Measurements from ENCODE around the gene TMPRSS2. TPM values are rescaled to one million over a fixed set of nuclear protein-coding genes. Genes with fewer than 3 reads are reported as not detected.

Gene TMPRSS2
- total and polyA plus RNA-seq, 2 of the 13 experiments (the other 11 are each of a cell fraction or from before 2014, with no cell fraction given), result 1.7 to 1.8 TPM

GRCh38 chr21:41497008-41497407, 10.9 kb downstream of the TMPRSS2 start:
- peak overlapping the region; percentile 71 for H3K4me2 ChIP-seq (ENCODE audit: low read depth, low read length)
- BruUV-seq (replicated peaks), result no TSS peak
- no peaks in the 10 kb centered on the region for H3K9me3 ChIP-seq (ENCODE audit: low read length)
- H3K27ac ChIP-seq (ENCODE audit: extremely low read length, insufficient read depth, low read length), result peak overlapping the region; percentile 32
- H3K4me3 ChIP-seq (replicated peaks in 1 of 3; ENCODE audit: insufficient read depth in 1 of 3, low read depth in 2 of 3, low read length in 3 of 3), result no peak overlapping the region
- ATAC-seq, result peak; percentile 84
- H4K20me1 ChIP-seq (ENCODE audit: insufficient read depth, low read length), result no peaks in the 10 kb centered on the region
- H3K9ac ChIP-seq (ENCODE audit: insufficient read depth, low read depth, low read length), result no peak overlapping the region
- CTCF ChIA-PET (ENCODE audit: low intra/inter-chr PET ratio, low total read pairs), result no interaction called here
- DNase-seq (ENCODE audit: low spot score), result peak; percentile 76
- 18% methylated on average over 5 of the region's 6 CpGs for WGBS (ENCODE audit: low lambda C conversion rate)
- H3K36me3 ChIP-seq (replicated peaks in 1 of 2; ENCODE audit: control insufficient read depth in 1 of 2, insufficient read depth in 2 of 2, low read length in 2 of 2), result no peaks in the 10 kb centered on the region
- in situ Hi-C loops (cut with HindIII; ENCODE audit: extremely low pct_ligation_motif_present, low pct_unique_long_range_greater_than_20kb) (no loop called here), intact Hi-C loops (cut with micrococcal nuclease; ENCODE audit: unreplicated experiment) (no loop called here)
- no peak overlapping the region for H2AFZ ChIP-seq (ENCODE audit: low read length)
- H3K79me2 ChIP-seq (ENCODE audit: insufficient read depth, low read length), result no peaks in the 10 kb centered on the region
- H3K27me3 ChIP-seq (ENCODE audit: control insufficient read depth in 1 of 2, insufficient read depth in 2 of 2, low read length in 2 of 2), result no peaks in the 10 kb centered on the region
- POLR2A ChIA-PET, result interaction anchor here (3.3 kb wide), 1 partner anchor 12 kb away, joined by 18 read pairs; the partner anchor contains the start of gene TMPRSS2
- peaks cover 57% of the 10 kb centered on the region for H3K4me1 ChIP-seq (ENCODE audit: insufficient read depth, low read length)
- FAIRE-seq, result no peak
- TF ChIP-seq SALL1 (CRISPR knock-in tag; IDR thresholded peaks at IDR 0.05), result peak; percentile 61
- peak; percentile 22; the same call in 1 of the 2 replicates for TF ChIP-seq CREM (IDR thresholded peaks at IDR 0.05)
- no peak for TF ChIP-seq CREM (CRISPR knock-in tag; IDR thresholded peaks at IDR 0.05)
- TF ChIP-seq POLR2AphosphoS5 (IDR thresholded peaks at IDR 0.05; ENCODE audit: low read depth, low read length), result no peak
- peak; percentile 53 for TF ChIP-seq TEAD3 (CRISPR knock-in tag; optimal IDR thresholded peaks at IDR 0.05; ENCODE audit: borderline replicate concordance)
- 0 out of 2 replicates have a peak, but pooled peaks have one; percentile 45 for TF ChIP-seq PRDM10 (CRISPR knock-in tag; IDR thresholded peaks at IDR 0.05; ENCODE audit: low read depth)
- TF ChIP-seq ZNF800 (CRISPR knock-in tag; IDR thresholded peaks at IDR 0.05), result no peak
- no peak for TF ChIP-seq FOXK2 (IDR thresholded peaks at IDR 0.05)
- TF ChIP-seq HNF4A (CRISPR knock-in tag; IDR thresholded peaks at IDR 0.05), result peak; percentile 57
- no peak for TF ChIP-seq ZNF770 (CRISPR knock-in tag; IDR thresholded peaks at IDR 0.05)
- TF ChIP-seq SAP130 (CRISPR knock-in tag; IDR thresholded peaks at IDR 0.05; ENCODE audit: low read depth), result peak; percentile 22; the same call in 1 of the 2 replicates
- TF ChIP-seq ZMYM3 (CRISPR knock-in tag; IDR thresholded peaks at IDR 0.05), result peak; percentile 79
- TF ChIP-seq KDM6A (CRISPR knock-in tag; IDR thresholded peaks at IDR 0.05; ENCODE audit: low read depth), result 0 out of 2 replicates have a peak, but pooled peaks have one; percentile 39
- peak; percentile 64; the same call in 1 of the 2 replicates for TF ChIP-seq ADNP (CRISPR knock-in tag; IDR thresholded peaks at IDR 0.05)
- TF ChIP-seq SOX6 (IDR thresholded peaks at IDR 0.05), result no peak
- TF ChIP-seq SOX6 (CRISPR knock-in tag; IDR thresholded peaks at IDR 0.05), result peak; percentile 83
- no peak for TF ChIP-seq NR2F6 (IDR thresholded peaks at IDR 0.05)
- peak; percentile 47; the same call in 1 of the 2 replicates for TF ChIP-seq NR2F6 (CRISPR knock-in tag; IDR thresholded peaks at IDR 0.05)
- 0 out of 2 replicates have a peak, but pooled peaks have one; percentile 24 for TF ChIP-seq MIXL1 (CRISPR knock-in tag; IDR thresholded peaks at IDR 0.05)
- TF ChIP-seq MEIS2 (CRISPR knock-in tag; IDR thresholded peaks at IDR 0.05), result peak; percentile 49; the same call in 1 of the 2 replicates
- TF ChIP-seq PTBP1 (IDR thresholded peaks at IDR 0.05; ENCODE audit: low read depth, low read length, poor library complexity, severe bottlenecking), result no peak
- TF ChIP-seq ZNF629 (CRISPR knock-in tag; conservative IDR thresholded peaks at IDR 0.05), result 0 out of 2 replicates have a peak, but pooled peaks have one; percentile 9

All from HepG2 (cell line).